HG02884 (cell line): ENCODE measurements around the gene MID1.

Experiments used
- ATAC-seq: cut with Tn5 transposase; IDR thresholded peaks from one replicate; pipeline ENCODE4 v1.9.1; 2021; ENCODE audit warnings: mild to moderate bottlenecking, moderate library complexity; ENCODE audit not compliant: unreplicated experiment

MID1 gene

DNA sequence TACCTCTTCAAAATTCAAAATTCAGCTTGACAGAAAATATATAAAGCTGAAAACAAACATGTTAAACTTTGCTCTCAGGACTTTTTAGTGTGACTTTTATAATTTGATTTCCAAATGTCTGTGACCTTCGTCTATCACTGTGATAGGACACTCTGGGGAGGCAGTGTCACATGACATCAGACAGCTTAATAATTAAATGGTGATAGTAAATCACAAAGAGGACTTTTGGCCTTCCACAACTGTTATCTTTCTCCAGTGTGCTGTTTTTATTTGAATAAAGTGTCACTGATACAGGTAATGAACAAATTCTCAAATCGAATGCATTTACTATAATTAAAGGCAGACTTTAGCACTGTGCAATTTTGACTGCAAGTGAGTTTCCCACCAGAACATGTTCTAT, 83.1 kb downstream of the MID1 start:
- no peak for ATAC-seq

DNA sequence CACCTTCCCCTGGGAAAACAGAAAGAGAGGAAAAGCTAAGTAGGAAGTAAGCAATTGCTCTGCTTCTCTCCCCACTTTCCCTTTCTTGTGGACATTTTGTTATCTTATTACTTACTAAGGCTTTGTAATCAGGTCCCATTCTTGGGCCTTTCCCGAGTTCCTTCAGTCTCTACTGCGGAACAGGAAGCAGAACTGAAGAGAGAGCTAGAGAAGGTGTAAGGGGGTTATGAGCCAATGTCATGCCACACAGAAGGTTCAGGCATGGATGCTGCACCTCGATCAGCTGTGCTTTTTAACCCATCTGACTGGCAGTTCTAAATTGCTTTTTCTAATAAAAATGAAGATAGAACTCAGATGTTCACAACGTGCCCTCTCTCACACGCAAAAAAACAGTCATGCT, 83.6 kb downstream of the MID1 start:
- no peak for ATAC-seq

DNA sequence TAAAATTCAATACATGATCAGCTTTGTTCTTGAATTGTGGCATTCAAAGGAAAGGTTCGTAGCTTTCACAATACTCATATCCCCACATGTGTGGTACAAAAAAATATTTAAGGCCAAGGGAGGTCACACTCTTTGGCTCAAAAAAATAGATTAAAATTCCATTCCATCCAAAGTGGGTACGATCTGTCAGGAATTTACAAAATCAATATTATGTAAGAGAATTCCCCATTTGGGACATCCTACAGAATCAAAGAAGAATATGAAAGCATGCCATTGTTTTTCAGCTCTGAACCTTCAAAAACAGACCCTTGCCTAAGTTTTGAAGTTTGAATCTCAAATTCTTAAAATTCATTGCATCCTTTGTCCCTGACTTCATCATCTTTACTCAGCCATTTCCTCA, 85.8 kb downstream of the MID1 start:
- no peak for ATAC-seq

DNA sequence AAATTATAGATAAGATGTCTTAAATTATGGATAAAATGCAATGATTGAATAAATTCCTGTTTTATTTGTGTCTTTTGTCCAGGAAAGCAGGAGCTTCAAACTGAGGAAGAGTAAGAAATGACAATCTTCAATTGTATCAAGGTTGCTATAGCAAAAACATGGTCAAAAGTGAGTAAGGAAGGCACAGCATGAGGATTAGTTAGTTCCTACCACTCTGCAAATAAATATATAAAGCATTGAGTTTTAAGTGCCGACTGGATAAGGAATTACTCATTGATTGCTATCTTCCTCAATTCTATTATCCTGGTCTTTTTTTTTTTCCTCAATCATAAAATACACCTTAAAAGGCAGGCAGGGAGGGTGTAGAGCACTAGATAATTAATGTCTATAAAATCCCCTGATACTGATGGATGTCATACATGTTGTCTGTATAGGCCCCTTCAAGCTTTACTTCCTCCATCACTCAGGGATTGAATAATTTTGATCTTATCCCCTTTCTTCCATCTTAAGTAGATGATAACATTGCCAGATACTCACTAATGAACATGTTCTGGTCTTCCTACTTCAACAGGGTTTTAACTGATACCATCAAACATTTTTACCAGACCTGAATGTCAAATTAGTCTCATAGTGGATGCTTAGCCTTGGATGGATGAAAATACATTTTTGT, 86.6 kb downstream of the MID1 start:
- ATAC-seq: no peak

DNA sequence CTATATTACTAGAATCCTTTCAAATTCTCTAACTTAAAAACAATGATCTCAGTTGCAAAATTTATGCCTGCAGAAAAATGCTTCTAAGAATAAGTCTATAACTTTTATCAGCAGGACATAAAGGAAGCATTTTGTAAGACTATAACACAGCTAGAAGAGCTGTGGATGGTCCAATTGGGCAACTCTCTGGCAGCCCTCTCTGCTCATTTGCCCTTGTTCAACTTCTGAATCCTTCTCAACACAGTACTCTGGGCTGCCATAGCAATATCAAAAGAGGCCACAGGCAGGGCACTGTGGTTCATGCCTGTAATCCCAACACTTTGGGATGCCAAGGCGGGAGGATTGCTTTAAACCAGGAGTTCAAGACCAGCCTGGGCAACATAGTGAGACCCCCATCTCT, 88.5 kb downstream of the MID1 start:
- no peak for ATAC-seq

DNA sequence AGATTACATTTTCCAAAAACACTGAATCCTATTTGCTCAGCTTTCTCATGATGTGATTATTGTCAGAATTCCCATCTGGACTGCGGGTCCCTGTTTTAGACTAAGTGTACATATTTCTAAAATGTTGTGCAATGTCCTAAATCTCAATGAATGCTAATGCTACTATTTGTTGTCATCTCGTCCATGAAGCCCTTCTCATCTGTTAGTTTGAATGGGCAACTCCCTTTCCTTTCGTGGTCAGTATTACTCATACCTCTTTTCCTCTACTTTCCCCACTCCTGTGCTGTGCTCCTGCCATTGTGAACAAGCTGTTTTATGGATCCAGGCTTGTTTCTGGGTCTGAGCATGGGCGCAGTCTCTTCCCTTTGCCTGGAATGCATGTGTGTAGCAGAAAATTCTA, 91.0 kb downstream of the MID1 start:
- no peak for ATAC-seq

DNA sequence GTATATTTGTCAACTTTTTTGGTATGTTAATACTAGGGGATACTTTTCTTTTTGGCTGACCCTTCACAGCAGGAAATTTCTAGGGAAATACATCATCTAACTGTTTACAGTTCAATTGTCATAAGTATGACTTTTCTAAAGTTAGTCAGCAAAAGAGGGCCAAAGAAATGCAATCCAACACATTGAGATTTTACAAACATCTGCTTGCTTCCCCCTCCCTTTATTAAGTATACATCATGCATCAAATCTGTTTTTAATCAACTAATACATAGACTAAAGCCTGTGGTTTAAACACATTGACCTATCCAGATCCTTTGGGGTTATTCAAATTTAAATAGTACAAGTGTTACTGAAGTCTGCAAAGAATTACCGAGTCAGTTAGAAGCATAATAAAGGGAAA, 93.9 kb downstream of the MID1 start:
- ATAC-seq: no peak

DNA sequence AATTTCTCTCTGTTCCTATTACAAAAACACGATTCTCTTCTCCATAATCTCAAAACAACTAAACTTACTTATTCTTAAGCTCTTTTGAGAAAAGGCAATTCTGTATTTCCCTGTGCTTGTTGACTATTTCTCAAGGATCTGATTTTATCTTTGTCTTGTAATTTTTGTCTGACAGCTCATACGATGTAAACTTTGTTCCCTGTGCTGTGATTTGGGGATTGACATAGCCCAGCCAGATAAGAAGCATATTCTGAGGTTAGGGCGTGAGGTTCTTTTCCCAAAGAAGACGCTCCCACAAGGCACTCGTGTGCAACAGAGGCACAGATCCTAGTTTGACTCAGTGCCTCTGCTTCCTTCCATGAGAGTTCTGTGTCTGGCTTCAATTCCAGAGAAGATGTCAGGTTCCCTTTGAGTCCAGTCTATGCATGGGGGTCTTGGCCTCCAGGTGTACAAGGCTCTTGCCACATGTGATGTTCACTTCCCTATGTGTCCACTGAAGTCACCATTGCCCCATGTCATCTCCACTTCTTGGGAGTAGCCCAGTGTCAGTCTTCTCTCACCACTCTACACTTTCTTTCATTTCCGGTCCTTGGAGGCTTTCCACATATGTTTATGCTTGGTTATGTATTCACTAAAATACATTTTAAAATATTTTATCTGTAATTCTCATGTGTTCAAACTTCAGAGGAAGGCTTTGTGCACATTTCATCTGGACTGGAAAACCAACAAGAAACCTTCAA, 94.8 kb downstream of the MID1 start:
- ATAC-seq: no peak

DNA sequence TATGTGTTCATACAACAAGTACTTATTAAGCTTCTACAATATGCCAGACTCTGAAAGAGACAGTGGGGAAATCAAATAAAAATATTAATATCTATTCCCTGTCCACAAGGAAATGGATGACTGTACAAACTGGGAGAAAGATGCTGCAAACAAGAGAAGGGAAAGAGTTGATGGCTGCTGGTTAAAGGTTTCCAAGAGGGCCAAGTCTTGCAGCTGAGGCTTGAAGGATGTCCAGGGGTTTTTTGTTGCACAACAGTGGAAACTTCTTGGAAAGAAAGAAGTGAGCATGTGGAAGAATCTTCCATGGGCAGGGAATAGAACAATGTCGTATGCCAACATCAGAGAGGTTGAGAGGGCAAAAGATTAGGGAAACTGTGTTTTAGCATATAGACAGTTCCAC, 95.8 kb downstream of the MID1 start:
- no peak for ATAC-seq

DNA sequence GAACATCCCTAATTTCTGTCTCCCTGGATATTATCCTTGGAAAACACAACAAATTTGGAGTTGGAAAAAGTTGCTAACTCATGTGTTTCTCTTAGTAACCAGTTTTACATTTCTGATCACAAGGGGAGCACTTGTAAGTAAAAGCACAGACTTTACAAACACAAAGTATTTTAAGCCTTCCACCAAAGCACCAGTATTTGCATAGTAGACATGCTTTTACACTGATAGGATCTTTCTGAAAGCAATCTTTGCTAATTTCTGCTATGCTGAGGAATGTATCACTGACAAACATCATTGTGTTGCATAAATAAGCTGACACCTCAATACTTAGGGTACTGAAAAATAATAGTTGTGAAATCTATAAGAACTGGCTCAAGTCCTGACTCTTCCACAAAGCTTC, 100.6 kb downstream of the MID1 start:
- no peak for ATAC-seq

DNA sequence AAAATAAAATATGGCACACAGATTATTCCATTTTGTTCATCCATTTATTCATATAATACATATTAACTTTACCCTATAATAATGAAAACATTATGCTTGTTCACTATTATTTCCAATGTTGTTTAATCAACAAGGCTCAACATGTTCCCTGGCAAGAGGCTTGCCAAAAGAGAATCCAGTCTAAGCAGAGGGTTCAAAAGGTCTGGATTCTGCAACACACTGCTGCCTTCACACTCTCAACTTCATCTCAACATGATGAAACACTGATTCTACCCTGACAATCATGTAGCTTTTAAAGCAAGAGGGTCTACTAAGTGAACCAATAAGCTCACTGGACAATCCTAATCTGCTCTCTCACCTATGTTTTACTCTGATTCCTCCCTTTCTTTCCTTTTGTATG, 101.1 kb downstream of the MID1 start:
- no peak for ATAC-seq

DNA sequence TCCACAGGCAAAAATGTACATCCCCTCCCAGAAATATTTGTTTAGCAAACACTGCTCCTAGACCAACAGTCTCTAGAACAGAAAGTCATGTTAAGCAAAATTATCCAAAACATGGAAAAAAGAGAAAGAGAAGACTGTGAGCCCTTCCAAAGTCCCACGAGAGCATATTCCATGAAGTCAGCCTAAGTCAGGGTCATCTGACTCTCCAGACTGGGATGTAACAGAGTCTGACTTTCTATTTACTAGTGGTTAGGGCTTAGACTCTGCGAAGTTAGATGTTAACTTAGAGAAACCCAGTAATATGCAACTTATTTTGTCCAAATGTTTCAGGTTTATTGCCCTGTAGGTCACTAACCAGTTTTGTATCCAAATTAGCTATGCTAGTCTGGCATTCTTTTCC, 102.3 kb downstream of the MID1 start:
- no peak for ATAC-seq

DNA sequence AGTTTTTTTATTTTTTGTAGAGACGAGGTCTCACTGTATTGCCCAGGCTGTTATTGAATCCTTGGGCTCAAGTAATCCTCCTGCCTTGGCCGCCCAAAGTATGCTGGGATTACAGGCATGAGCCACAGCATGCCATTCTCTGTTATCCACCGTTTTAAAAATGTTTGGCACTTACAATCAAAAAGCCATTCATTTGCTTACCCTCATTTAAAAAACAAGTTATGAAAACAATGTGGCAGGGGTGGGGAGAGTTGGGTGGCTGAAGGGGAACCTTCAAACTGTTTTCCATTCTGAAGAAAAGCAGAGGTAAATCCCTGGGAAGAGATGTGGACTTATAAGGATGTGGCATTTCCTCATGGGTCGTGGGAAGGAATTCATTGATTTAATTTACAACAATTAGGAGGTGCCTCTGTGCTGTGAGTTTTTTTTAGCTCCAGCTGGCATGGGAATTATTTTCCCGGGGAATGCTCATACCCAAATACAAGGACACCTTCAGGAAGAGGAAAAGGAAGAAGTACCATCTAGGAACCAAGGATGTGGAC, 103.5 kb downstream of the MID1 start:
- no peak for ATAC-seq

DNA sequence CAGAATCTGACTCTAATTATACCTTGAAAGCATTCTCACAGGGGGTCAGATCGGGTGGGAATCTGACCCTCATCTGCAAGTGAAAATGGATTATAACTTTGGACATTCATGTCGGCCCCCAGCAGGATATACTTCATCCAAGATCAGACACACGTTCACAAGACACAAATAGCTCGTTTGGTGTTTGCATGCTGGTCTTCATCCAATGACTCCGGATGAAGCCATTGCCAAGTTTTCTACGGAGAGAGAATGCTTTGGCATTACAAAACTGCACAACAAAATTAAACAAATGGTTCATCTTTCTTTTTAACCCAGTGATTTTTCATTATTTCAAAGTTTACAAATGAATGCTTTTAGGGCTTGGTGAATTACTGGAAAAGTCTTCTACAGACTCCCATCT, 105.5 kb downstream of the MID1 start:
- no peak for ATAC-seq

DNA sequence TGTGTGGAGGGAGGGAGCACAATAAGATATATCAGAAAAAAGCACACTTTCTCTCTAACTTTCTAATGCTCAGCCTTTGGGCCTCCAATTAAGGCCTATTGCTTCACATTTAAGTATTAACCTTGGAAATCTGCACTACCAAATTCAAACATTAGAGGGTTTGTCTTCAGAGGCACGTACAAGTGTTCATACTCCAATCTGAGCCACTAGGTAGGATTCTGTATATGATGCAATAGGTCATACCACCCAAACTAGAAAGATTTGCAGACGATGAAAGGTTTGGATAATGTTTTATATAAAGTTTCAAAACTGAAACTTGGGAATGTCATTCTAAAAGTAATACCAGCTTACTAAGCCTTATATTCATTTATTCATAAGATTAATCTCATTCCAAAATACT, 106.4 kb downstream of the MID1 start:
- ATAC-seq: no peak

DNA sequence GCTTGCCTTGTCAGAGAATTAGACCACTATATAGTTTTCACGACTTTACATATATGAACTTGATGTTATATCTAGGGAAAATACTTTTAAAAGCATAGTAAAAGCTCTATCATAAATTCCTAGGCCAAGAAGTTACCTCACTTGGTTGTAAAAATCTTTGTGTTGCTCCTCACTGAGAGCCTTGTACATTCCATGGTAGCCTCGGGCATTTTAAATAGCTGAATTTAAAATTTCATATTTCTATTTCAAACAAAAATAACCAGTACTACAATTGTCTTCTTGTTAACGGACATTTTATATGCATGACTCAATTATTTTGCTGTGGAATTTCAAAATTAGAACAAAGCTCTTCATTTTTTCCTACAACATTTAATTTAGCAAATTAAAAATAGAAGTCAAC, 107.6 kb downstream of the MID1 start:
- no peak for ATAC-seq

DNA sequence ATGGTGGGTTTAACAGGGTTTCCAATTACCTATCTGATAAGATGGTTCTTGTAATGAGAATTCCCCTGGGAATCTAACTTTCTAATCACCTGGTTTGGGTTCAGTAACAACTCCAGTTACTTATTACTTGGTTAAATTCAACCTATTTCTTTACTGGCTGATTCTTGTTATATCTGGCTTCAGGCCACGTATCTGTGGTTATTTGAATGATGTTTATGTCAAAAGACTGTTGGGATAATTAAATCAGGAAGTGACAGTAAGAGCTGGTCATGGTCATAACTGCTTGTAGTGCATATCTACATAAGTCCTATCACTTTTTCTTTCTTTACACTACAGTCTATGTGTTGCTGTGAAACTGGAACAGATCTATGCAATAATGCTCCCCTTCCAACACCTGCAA, 108.1 kb downstream of the MID1 start:
- ATAC-seq: no peak

DNA sequence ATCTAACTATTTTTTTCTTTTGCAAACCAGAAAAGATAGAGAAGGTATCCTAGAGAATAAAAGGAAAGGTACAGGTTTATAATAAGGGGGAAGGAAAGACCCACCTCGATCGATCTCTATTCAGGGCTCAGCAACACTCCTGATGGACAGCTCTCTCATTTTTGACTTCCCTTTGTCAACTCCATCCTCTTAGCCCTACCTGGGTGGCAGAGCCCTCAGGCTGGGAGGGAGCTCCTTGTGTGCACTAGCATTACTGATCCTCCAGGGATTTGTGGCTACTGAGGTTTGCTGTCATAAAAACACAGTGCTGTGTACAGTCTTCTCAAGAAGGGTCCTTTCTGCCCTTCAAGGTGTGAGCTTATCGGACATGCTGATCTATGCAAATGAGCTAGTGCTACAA, 111.0 kb downstream of the MID1 start:
- ATAC-seq: no peak

DNA sequence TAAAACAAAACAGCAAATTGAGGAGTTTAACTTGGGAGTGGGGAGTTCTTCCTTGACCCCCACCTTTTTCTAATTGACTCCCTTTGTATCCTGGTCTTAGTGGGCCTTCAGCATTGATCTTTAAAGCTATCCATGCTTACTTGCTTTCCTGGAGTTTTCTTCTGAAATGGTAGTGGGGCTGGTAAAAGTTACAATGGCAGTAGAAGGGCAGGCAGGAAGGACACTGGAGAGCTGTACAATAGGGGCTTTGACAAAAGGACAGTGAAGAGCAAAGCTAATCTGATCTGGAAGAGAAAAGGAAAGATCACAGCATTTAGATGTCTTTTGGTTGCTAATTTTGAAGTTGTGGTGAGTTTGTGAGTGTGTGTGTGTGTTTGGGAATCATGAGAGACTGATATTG, 111.5 kb downstream of the MID1 start:
- ATAC-seq: no peak

DNA sequence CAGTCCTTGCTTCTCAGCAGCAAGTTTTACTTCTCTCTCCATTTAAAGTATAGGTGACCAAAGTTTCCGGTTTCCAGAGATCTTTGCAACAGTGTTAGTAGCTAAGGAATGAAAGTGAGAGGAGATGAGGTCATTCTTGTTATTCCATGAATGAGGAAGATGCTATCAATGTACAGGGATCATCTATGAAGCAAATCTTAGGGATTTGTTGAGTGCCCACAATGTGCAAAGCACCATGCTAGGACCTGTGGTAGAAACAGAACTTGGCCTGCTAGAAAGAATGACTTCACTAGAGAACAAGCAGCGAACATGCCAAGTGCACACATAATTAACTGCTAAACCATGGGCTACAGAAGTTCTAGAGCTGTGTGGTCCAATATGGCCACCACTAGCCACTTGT, 112.5 kb downstream of the MID1 start:
- no peak for ATAC-seq

DNA sequence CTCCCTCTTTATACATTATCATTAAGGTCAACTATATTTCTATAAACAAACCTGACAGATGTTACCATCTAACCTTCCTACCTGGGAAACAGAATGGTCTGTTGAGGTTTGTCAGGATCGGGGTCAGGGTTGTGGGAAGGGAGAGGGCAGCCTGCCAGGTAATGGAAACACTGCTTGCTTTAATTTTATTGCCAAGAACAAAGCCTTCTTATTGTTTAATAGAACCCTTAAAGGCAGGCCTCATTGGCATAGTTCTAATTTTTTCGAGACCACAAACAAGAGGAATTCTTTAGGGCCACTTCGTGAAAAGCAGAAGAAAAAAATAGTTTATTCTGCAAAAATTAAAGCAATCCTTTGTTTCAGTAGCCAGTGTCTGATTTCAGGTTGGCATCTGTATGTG, 113.2 kb downstream of the MID1 start:
- no peak for ATAC-seq

DNA sequence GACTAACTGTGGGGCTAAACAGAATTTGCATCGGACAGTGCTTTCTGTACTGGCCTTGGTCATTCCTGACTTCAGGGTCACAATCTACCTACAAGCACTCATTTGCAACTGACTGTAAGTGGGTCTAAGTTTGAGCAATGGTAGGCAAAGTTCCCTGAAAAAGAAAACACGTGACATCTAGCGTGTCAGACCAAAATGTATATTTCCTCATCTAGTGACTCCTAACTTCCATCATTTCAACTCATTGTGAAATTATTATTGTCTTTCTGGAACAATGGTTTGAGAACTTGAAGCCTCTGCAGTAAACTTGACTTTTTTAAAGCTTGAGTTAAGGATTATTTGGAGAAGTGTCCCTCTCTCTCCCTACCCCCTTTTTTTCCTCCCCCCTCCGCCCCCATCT, 113.6 kb downstream of the MID1 start:
- no peak for ATAC-seq

DNA sequence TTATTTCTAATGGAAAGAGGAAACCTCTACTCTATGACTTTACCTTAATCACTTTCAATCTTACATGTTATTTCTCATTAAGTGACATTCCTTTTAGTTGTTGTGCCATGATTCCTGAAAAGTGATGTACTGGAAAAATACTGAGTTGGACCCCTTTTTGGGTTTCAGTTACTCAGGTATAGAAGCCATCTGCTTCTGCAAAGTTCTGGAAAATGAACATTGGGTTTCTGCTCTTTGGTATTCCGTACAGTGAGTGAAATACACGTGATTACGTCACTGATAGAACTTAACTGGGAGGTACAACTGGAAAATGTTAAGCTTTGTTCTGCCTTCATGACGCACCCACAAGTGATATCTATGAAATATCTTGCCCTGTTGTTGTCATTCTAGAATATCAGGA, 114.7 kb downstream of the MID1 start:
- ATAC-seq: no peak
